GM19193 (cell line): ENCODE data around the gene TBCB.

Experiments used
- POLR2A ChIP-seq: IDR thresholded peaks from 4 replicates; pipeline ENCODE4 v1.6.1; 2011; ENCODE audit not compliant: insufficient read depth, insufficient read length; ENCODE audit errors: extremely low read depth

Gene TBCB

DNA sequence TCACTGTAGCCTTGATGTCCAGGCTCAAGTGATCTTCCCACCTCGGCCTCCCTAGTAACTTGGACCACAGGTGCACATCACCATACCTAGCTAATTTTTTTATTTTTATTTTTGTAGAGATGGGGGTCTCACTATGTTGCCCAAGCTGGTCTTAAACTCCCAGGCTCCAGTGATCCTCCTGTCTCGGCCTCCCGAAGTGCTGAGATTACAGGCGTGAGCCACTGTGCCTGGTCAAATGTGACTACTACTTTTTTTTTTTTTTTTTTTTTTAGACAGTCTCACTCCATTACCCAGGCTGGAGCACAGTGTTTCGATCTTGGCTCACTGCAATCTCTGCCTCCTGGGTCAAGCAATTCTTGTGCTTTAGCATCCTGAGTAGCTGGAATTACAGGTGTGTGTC is 57.6 kb downstream of the TBCB start:
- no peak for TF ChIP-seq POLR2A
